ENCODE measurements around the gene TRIM37.
A peak's percentile ranks its signal among the peaks of the same experiment; 100 is the strongest.

The TRIM37 gene

DNA sequence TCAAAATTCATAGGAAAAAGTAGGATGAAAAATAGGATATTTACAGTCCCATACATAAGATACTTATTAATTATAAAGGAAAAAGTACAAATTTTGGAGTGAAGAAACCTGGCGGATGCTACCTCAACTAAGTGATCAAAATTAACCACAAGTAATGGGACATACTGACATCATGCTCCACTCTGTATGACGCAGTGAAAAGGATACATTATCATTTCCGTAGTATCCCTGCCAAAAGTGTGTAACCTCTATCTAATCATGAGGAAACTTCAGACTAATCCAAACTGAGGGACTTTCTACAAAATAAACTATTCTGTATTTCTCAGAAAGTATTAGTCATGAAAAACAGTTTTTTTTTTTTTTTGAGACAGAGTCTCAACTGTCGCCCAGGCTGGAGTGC lies 60.5 kb downstream of the TRIM37 start:
- no peak for DNase-seq (ENCODE audit: low read depth, low spot score)

- no peak for DNase-seq (ENCODE audit: low read depth, low spot score)
Observed at GRCh38 chr17:59038734-59039133, 67.9 kb downstream of the TRIM37 start.

DNA sequence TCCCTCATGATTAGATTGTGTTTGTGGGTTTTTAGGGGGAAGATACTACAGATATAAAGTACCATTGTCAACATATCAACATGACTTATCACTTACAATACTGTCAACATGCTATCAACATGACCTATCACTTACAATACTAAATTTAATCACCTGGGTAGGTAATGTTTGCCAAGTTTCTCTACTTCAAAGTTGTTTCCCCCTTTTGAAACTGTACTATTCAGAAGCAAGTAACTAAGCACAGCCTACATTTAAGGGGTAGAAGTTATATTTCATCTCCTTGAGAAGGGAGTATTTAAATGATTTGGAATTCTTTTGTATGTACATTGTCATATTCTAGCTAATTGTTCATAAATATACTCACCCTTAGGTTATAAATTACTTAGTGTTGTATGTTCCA lies 68.7 kb downstream of the TRIM37 start:
- no peak for DNase-seq (ENCODE audit: low read depth, low spot score)

DNA sequence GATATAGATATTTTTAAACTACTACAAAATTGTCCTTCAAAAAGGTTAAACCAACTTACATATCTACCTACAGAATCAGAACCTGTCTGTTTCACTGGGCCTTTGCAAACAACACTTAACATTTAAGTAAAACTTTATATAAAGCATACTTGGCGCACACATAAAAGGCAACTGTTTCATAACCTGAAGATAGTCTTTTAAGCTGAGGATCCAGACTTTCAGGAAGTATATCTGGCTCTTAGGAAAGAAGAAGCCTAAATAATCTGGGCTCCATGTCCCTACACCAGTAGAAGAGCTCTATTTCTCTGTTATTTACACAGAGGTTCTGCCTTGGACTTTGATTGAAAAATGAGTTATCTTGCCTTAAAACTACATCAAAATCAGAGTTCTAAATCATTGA lies 75.9 kb downstream of the TRIM37 start:
- no peak for DNase-seq (ENCODE audit: low read depth, low spot score)

GRCh38 chr17:59028328-59028727 lies 78.4 kb downstream of the TRIM37 start:
- DNase-seq (ENCODE audit: low read depth, low spot score) = no peak

DNA sequence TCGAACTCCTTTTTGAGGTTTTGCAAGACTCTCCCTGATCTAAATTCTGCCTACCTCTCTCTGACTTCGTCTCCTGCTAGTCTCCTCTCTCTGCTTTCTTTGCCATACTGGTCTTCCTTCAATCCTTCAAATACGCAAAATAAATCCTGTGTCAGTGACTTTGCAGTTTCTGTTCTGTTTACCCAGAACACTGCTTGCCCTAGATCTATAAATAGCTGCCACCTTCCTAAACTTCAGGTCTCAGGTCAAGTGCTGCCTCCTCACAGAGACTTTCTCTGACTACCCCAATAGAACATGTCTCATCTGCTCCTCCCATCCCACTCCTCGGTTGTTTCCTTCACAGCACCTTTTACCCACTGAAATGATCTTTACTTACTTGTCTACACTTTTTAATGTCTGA lies 78.9 kb downstream of the TRIM37 start:
- no peak for DNase-seq (ENCODE audit: low read depth, low spot score)

DNA sequence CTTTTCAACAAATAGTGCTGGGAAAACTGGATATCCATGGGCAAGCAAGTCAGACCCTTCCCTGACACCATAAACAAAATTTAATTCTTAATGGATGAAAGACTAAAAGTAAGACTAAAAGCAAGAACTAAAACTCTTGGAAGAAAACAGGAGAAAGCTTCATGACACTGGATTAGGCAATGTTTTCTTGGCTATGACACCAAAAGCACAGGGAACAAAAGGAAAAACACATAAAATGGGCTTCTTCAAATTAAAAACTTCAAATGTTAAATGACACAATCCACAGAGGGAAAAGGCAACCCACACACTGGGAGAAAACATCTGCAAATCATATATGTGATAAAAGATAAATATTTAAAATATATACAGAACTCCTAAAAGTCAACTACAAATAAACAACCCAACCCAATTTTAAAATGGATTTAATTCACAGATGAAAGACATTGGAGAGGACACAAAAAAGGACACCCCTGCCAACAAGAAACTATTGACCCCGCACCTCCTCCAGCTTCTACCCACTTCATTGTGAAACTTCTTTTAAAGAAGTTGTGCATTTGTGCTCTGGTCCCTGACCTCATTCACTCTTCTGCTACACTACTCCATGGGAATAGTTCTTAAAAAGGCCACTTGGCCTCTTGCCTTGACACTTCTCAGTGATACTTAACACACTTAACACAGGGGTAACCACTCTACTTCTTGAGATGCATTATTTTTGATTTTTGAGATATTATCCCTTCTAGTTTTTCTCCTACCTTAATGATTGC lies 80.3 kb downstream of the TRIM37 start:
- DNase-seq (ENCODE audit: low read depth, low spot score) = no peak

DNA sequence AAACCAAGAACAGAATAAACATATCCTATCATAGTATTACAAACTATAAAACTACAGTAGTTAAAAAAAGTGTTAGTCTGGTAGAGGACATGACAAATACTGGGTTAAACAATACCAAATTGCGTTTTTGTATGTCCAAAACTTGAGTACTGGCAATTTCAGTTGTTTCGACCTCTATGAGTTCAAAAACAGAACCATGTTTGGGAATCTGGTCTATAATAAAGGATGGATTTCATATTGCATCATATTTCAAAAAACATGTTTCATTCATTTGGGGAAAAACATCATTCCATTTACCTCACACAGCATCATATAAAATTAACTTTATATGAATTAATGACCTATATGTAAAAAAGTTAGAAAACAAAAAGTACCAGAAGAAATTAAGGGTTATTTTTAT lies 81.8 kb downstream of the TRIM37 start:
- DNase-seq (ENCODE audit: low read depth, low spot score) = no peak

DNA sequence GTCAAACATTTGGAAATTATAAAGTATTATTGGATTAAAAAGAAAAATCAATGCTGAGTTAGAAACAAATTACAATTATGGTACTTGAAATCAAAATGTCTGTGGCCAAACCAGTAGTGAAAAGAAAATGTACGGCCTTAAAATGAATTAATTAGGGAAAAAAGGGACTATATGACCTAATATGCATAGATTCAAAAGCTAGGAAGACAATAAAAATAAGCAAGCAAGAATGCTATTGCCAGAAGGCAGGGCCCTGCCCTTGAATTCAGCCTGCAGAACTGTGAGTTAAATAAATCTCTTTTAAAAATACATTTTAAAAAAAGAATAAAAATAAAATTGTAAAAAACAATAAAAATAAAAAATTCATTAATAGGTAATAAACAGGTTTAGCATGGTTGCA lies 88.7 kb downstream of the TRIM37 start:
- no peak for DNase-seq (ENCODE audit: low read depth, low spot score)

- no peak for DNase-seq (ENCODE audit: low read depth, low spot score)
Observed at GRCh38 chr17:59011975-59012374, 94.7 kb downstream of the TRIM37 start.

DNA sequence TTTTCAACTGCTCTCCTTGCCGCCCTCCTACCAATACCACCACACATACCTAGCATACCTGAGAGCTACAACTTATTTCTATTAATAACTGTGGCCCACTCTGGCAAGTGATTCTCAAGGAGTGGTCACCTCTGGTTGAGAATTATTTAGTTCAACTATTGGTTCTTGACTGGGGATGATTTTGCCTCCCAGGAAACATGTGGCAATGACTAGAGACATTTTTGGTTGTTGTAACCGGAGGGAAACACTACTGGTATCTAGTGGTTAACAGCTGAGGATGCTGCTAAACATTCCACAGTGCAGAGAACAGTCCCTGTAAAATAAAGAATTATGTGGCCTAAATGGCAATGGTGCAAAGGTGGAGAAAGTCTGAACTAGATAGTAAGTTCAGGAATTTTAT lies 96.7 kb downstream of the TRIM37 start:
- DNase-seq (ENCODE audit: low read depth, low spot score) = no peak

GRCh38 chr17:59008737-59009136 lies 97.9 kb downstream of the TRIM37 start:
- no peak for DNase-seq (ENCODE audit: low read depth, low spot score)

GRCh38 chr17:59007995-59008394 lies 98.7 kb downstream of the TRIM37 start:
- DNase-seq (ENCODE audit: low read depth, low spot score) = no peak

GRCh38 chr17:59004338-59005111 lies 102.2 kb downstream of the TRIM37 start:
- DNase-seq (ENCODE audit: low read depth, low spot score) = peak; percentile 42

DNA sequence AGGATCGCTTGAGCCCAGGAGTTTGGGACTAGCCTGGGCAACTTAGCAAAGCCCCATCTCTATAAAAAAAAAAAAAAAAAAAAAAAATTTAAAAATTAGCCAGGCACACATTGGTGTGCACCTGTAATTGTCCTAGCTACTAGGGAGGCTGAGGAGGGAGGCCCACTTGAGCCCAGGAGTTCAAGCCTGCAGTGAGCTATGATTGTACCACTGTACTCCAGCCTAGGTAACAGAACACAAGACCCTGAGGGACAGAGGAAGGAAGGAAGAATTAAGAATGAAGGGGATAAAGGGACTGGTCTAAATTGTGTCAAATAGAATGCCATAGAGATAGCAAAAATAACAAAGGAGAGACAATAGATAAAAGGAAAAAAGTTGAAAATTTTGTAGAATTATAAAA lies 102.8 kb downstream of the TRIM37 start:
- DNase-seq (ENCODE audit: low read depth, low spot score) = no peak

DNA sequence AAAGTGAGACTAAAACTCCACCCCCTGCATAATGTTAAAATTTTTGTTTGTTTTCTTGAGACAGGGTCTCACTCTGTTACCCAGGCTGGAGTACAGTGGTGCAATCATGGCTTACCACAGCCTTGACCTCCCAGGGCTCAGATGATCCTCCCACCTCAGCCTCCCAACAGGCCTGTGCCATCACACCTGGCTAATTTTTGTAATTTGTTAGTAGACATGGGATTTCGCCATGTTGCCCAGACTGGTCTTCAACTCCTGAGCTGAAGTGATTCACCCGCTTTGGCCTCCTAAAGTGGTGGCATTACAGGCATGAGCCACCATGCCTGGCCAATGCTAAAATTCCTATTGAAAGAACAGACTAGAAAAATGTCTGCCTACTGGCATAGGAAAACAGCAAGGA lies 103.8 kb downstream of the TRIM37 start:
- no peak for DNase-seq (ENCODE audit: low read depth, low spot score)

- DNase-seq (ENCODE audit: low read depth, low spot score) = no peak
Observed at GRCh38 chr17:59002126-59002525, 104.6 kb downstream of the TRIM37 start.

GRCh38 chr17:59001158-59001814 lies 105.4 kb downstream of the TRIM37 start:
- peak; percentile 61 for DNase-seq (ENCODE audit: low read depth, low spot score)

- DNase-seq (ENCODE audit: low read depth, low spot score) = no peak
Observed at GRCh38 chr17:59000022-59000421, 106.7 kb downstream of the TRIM37 start.

DNA sequence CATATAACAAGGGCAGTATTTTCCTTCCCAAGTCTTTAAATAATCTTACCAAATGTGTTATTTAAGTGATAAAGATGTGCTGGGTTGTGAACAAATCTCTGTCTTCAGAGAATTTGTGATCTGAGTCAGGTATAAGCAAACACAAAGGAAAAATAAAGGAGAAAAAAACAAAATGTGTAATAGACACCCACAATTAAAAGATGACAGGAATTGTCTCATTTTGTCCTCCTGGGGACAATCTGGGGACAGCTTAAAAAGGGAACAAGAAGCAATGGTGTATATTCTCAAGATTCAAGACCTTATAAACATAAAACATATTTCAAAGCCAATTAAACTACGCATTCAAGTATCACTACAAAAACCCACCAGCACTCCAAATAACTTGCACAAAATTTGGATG lies 107.2 kb downstream of the TRIM37 start:
- DNase-seq (ENCODE audit: low read depth, low spot score) = no peak

DNA sequence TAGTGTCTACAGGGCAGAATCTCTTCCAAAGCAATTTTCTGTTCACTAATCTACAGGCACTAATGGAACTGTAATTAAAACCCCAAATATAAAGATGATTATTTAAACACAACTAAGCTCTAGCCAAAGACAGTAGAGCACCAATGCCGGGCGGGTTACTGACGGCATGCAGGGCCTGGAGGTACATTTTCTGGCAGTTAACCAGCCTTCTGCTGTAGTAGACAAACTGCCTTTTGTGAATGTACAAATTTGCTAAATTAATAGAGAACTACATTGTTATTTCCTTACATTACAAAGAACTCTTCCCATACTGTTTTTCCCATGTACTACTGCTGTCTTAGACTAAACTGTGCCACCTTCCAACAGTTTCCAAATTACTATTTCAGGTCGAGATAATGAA lies 107.8 kb downstream of the TRIM37 start:
- DNase-seq (ENCODE audit: low read depth, low spot score) = no peak

DNA sequence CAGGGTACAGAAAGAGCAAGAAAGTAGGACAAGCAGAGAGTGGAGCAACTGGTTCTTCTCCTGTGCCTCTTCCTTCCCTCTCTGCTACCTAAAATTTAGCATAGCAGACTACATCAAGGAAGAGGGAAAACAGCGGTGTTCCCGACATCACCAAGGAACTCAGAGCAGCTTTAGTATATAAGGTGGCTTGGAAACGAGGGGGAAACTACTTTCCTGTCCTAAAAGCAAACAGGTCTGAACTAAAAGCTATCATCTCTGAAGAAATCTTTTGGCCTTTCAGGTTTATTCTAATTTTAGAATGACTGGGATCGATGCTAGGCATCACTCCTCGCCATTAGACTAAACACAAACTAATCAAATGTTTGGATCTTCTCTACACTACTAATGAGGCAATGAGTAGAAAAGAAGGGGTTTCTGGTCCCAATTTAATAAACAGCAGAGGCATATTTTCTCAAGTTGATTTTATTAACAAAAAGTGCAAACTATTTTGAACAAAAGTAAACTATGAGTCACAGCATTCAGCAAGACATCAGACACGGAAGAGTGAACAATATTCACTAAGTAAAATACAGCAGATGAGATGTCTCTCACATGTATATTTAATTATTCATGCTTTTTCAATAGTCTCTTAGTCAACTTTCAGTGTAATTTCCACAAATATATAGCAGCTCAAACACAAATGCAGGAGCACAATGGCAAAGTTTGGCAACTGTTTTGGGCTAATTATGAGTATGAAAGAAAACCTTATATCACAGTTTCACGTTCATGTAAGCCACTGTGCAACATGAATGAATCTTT lies 108.7 kb downstream of the TRIM37 start:
- no peak for DNase-seq (ENCODE audit: low read depth, low spot score)
